Measurements from ENCODE around the gene GPBP1L1. TPM values are rescaled to one million over a fixed set of nuclear protein-coding genes. Genes with fewer than 3 reads are reported as not detected.

Gene GPBP1L1
- polyA plus RNA-seq, 1 experiment = 63.0 TPM

- POLR2A ChIA-PET = no interaction called here
- no peak overlapping the region for H3K27ac ChIP-seq (ENCODE audit: low read depth, low read length)
- CTCF ChIA-PET = interaction anchor here (0.6 kb wide), 1 partner anchor 69 kb away, joined by 6 read pairs; no protein-coding TSS in a partner anchor
- H3K9me3 ChIP-seq (ENCODE audit: control insufficient read depth, insufficient read depth, low read length) = peaks cover 6% of the 10 kb centered on the region; the same call in 1 of the 2 replicates
- DNase-seq (ENCODE audit: low read depth, low spot score) = no peak
- TF ChIP-seq CTCF (IDR thresholded peaks at IDR 0.05; ENCODE audit: low read depth, low read length) = no peak
- H3K27me3 ChIP-seq (ENCODE audit: control insufficient read depth, insufficient read depth, low read length) = no peaks in the 10 kb centered on the region
- H3K4me3 ChIP-seq (ENCODE audit: low read depth, low read length) = no peak overlapping the region
Observed at GRCh38 chr1:45622524-45623394, 63.6 kb downstream of the GPBP1L1 start.

- CTCF ChIA-PET = no interaction called here
- Histone ChIP-seq H3K9me3 (ENCODE audit: control insufficient read depth, insufficient read depth, low read length) (peaks cover 6% of the 10 kb centered on the region; the same call in 1 of the 2 replicates), H3K27me3 (ENCODE audit: control insufficient read depth, insufficient read depth, low read length) (no peaks in the 10 kb centered on the region), H3K4me3 (ENCODE audit: low read depth, low read length) (no peak overlapping the region), H3K27ac (ENCODE audit: low read depth, low read length) (no peak overlapping the region)
- TF ChIP-seq CTCF (IDR thresholded peaks at IDR 0.05; ENCODE audit: low read depth, low read length) = no peak
- no peak for DNase-seq (ENCODE audit: low read depth, low spot score)
- POLR2A ChIA-PET = interaction anchor here (0.6 kb wide), 1 partner anchor 288 kb away, joined by 4 read pairs; no protein-coding TSS in a partner anchor
Observed at GRCh38 chr1:45621895-45622523, 64.3 kb downstream of the GPBP1L1 start.

- H3K27ac ChIP-seq (ENCODE audit: low read depth, low read length) = peak overlapping the region; percentile 11
- no peak for TF ChIP-seq CTCF (IDR thresholded peaks at IDR 0.05; ENCODE audit: low read depth, low read length)
- ChIA-PET POLR2A (interaction anchor here (0.6 kb wide), 1 partner anchor 289 kb away, joined by 4 read pairs; no protein-coding TSS in a partner anchor), CTCF (no interaction called here)
- DNase-seq (ENCODE audit: low read depth, low spot score) = no peak
- no peaks in the 10 kb centered on the region for H3K27me3 ChIP-seq (ENCODE audit: control insufficient read depth, insufficient read depth, low read length)
- no peak overlapping the region for H3K4me3 ChIP-seq (ENCODE audit: low read depth, low read length)
- peaks cover 6% of the 10 kb centered on the region; the same call in 1 of the 2 replicates for H3K9me3 ChIP-seq (ENCODE audit: control insufficient read depth, insufficient read depth, low read length)
Observed at GRCh38 chr1:45621501-45621836, 64.9 kb downstream of the GPBP1L1 start.

- ChIA-PET POLR2A (interaction anchor here (0.9 kb wide), 1 partner anchor 9 kb away, joined by 3 read pairs; no protein-coding TSS in a partner anchor), CTCF (no interaction called here)
- no peak for TF ChIP-seq CTCF (IDR thresholded peaks at IDR 0.05; ENCODE audit: low read depth, low read length)
- H3K9me3 ChIP-seq (ENCODE audit: control insufficient read depth, insufficient read depth, low read length) = peaks cover 6% of the 10 kb centered on the region; the same call in 1 of the 2 replicates
- no peak overlapping the region for H3K4me3 ChIP-seq (ENCODE audit: low read depth, low read length)
- H3K27me3 ChIP-seq (ENCODE audit: control insufficient read depth, insufficient read depth, low read length) = no peaks in the 10 kb centered on the region
- H3K27ac ChIP-seq (ENCODE audit: low read depth, low read length) = no peak overlapping the region
- no peak for DNase-seq (ENCODE audit: low read depth, low spot score)
Observed at GRCh38 chr1:45620588-45621500, 65.5 kb downstream of the GPBP1L1 start.
